Parathyroid adenoma (tissue), 2 donors: ENCODE measurements around the gene NQO2.
"Not testable (repeated sequence)": the region's sequence is repeated elsewhere in the genome, so short reads cannot be mapped to it uniquely, and the experiment has no call there.

ENCODE experiments used
- H2AFZ ChIP-seq: fragments of 300-600 bp; sonication (generic); one replicate; pipeline ENCODE4 v1.7.0; 2017; ENCODE audit warnings: antibody characterized with exemption, mild to moderate bottlenecking
- H3K27ac ChIP-seq: fragments of 300-600 bp; sonication (generic); one replicate; pipeline ENCODE4 v1.7.0; 2017
- H3K27me3 ChIP-seq: fragments of 300-600 bp; sonication (generic); one replicate; pipeline ENCODE4 v1.7.0; 2017; ENCODE audit warnings: low read length; ENCODE audit not compliant: control insufficient read depth, insufficient read depth
- H3K36me3 ChIP-seq: fragments of 300-600 bp; sonication (generic); one replicate; pipeline ENCODE4 v1.7.0; 2017; ENCODE audit warnings: low read length; ENCODE audit not compliant: control insufficient read depth, insufficient read depth
- H3K4me1 ChIP-seq: fragments of 300-600 bp; sonication (generic); one replicate; pipeline ENCODE4 v1.7.0; 2017; ENCODE audit warnings: control low read depth
- H3K4me2 ChIP-seq: fragments of 300-600 bp; sonication (generic); one replicate; pipeline ENCODE4 v1.7.0; 2017; ENCODE audit warnings: low read length
- H3K4me3 ChIP-seq: fragments of 300-600 bp; sonication (generic); one replicate; pipeline ENCODE4 v1.7.0; 2017; ENCODE audit warnings: low read depth, low read length
- H3K79me2 ChIP-seq: fragments of 300-600 bp; sonication (generic); one replicate; pipeline ENCODE4 v1.7.0; 2017; ENCODE audit warnings: control low read depth
- H3K9ac ChIP-seq: fragments of 300-600 bp; sonication (generic); one replicate; pipeline ENCODE4 v1.7.0; 2017; ENCODE audit warnings: mild to moderate bottlenecking
- H3K9me3 ChIP-seq: fragments of 300-600 bp; sonication (generic); one replicate; pipeline ENCODE4 v1.7.0; 2017; ENCODE audit warnings: low read length; ENCODE audit not compliant: control insufficient read depth
- TF ChIP-seq, protein P1 (sequence below): fragments of 300-600 bp; sonication (generic); IDR thresholded peaks from one replicate; pipeline ENCODE4 v1.7.0; 2017; ENCODE audit warnings: antibody characterized with exemption, mild to moderate bottlenecking
- donor health status: primary hyperparathyroidism.

Gene NQO2

GRCh38 chr6:2998249-2998997 lies 1.3 kb upstream of the NQO2 start:
- peak overlapping the region; percentile 63 for H3K4me3 ChIP-seq

DNA sequence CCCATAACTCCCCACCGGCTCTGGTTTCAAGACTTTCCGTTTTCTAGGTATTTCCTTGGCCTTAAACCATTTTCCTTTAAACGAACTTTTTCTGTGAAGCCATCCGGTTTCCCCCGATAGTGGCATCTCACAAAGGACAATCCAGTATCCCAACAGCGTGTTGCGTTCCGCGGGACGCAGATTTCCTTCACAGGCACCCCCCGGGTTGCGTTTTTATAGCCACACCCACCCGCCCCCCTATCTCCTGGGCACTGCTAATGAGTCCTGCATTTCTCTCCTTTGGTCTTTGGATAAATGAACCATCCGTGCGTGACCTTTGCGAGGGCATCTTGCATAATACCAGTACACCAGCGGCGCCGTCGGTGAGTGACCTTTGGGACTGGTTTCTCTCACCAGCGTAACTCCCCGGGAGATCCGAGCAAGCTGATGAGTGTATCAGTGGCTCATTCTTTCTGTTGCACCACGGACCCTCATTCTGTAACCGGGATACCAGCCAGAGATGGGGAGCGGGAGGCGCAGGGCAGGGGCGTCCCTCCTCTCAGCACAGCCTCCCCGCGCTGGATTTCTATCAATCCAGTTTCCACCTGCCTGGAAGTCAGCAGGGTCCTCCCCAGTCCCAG lies 586 bp upstream of the NQO2 start:
- peak overlapping the region; percentile 99 for H3K4me2 ChIP-seq
- no peaks in the 10 kb centered on the region for H3K9me3 ChIP-seq
- no peaks in the 10 kb centered on the region for H3K36me3 ChIP-seq
- peak overlapping the region; percentile 63 for H3K4me3 ChIP-seq
- no peak overlapping the region for H3K9ac ChIP-seq
- H2AFZ ChIP-seq: peak overlapping the region; percentile 71
- no peaks in the 10 kb centered on the region for H3K27me3 ChIP-seq
- H3K4me1 ChIP-seq: peaks cover 7% of the 10 kb centered on the region
- TF ChIP-seq, protein P1, sequence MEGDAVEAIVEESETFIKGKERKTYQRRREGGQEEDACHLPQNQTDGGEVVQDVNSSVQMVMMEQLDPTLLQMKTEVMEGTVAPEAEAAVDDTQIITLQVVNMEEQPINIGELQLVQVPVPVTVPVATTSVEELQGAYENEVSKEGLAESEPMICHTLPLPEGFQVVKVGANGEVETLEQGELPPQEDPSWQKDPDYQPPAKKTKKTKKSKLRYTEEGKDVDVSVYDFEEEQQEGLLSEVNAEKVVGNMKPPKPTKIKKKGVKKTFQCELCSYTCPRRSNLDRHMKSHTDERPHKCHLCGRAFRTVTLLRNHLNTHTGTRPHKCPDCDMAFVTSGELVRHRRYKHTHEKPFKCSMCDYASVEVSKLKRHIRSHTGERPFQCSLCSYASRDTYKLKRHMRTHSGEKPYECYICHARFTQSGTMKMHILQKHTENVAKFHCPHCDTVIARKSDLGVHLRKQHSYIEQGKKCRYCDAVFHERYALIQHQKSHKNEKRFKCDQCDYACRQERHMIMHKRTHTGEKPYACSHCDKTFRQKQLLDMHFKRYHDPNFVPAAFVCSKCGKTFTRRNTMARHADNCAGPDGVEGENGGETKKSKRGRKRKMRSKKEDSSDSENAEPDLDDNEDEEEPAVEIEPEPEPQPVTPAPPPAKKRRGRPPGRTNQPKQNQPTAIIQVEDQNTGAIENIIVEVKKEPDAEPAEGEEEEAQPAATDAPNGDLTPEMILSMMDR: no peak
- peak overlapping the region; percentile 79 for H3K27ac ChIP-seq
- peaks cover 2% of the 10 kb centered on the region for H3K79me2 ChIP-seq

More at GRCh38 chr6:2998249-2998997, 1.3 kb upstream of the NQO2 start:
- H3K9ac ChIP-seq, H3K27me3 ChIP-seq, H3K79me2 ChIP-seq, H3K4me1 ChIP-seq, H3K36me3 ChIP-seq, H3K9me3 ChIP-seq: not testable (repeated sequence)
- H3K27ac ChIP-seq: peak overlapping the region; percentile 79
- peak overlapping the region; percentile 71 for H2AFZ ChIP-seq
- TF ChIP-seq, protein P1: peak; percentile 64
- H3K4me2 ChIP-seq: peak overlapping the region; percentile 99

DNA sequence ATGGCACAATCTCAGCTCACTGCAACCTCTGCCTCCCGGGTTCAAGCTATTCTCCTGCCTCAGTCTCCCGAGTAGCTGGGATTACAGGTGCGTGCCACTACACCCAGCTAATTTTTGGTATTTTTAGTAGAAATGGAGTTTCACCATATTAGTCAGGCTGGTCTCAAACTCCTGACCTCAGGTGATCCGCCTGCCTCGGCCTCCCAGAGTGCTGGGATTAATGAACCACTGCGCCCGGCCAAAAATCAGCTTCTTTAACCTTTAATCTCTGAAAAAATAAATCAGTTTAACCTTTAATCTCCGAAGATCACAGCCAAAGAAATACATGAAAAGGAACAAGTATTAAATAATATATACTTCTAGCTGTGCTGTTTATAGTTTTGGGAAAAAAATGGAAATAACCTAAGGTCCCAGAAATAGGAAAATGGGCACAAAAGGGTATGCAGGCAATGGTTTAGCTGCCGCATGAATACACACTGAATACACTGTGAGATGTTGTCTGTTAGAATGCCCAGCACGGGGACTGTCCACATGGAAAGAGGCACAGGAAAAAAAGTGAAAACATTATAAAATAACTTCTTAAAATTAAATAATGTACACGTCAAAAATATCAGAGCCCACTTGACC lies 1.6 kb downstream of the NQO2 start:
- no peak overlapping the region for H3K9ac ChIP-seq
- H3K4me3 ChIP-seq: no peak overlapping the region
- no peak overlapping the region for H2AFZ ChIP-seq
- H3K79me2 ChIP-seq: peaks cover under 1% of the 10 kb centered on the region
- no peaks in the 10 kb centered on the region for H3K27me3 ChIP-seq
- no peak overlapping the region for H3K4me2 ChIP-seq
- H3K27ac ChIP-seq: no peak overlapping the region
- TF ChIP-seq, protein P1: no peak
- H3K9me3 ChIP-seq: no peaks in the 10 kb centered on the region
- H3K36me3 ChIP-seq: no peaks in the 10 kb centered on the region
- peaks cover 7% of the 10 kb centered on the region for H3K4me1 ChIP-seq

GRCh38 chr6:3001773-3002293 lies 2.1 kb downstream of the NQO2 start:
- Histone ChIP-seq H3K27ac (no peak overlapping the region), H3K4me3 (no peak overlapping the region), H3K9me3 (no peaks in the 10 kb centered on the region), H2AFZ (no peak overlapping the region), H3K9ac (no peak overlapping the region), H3K79me2 (no peaks in the 10 kb centered on the region), H3K4me1 (peaks cover 7% of the 10 kb centered on the region), H3K36me3 (no peaks in the 10 kb centered on the region), H3K4me2 (no peak overlapping the region), H3K27me3 (no peaks in the 10 kb centered on the region)
- TF ChIP-seq, protein P1: peak; percentile 51

DNA sequence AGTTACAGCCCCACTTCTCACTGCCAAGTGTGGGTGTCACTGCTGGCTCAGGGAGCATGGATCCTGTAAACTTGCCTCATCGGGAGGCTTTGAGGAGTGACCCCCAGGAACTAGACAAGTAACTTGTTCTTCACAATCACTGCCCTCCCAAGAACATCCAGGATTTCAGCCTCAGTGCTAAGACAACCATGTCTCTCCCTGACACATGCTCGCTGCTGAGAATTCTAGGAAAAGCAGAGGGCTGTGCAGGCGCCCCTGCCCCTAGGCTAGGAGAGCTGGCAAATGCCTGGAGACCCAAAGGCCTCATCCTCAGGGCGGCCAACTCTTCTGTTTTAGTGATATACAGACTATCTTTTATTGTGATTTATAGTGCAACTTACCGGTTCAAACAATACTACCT lies 3.5 kb downstream of the NQO2 start:
- H3K36me3 ChIP-seq, H3K9me3 ChIP-seq, H3K27me3 ChIP-seq, H3K4me1 ChIP-seq, H2AFZ ChIP-seq, H3K79me2 ChIP-seq, H3K4me3 ChIP-seq, H3K27ac ChIP-seq, H3K9ac ChIP-seq, H3K4me2 ChIP-seq: not testable (repeated sequence)
